ENCODE measurements around the gene GIPR. TPM values are rescaled to one million over a fixed set of nuclear protein-coding genes. Genes with fewer than 3 reads are reported as not detected.

GIPR gene
- total RNA-seq, 1 donor from 2014 or later: 0.69 TPM

GRCh38 chr19:45637890-45638667, 29.9 kb upstream of the GIPR start:
- ATAC-seq (ENCODE audit: low read depth) (no peak), DNase-seq (no peak)
- Mint-ChIP-seq H3K4me1 (peaks cover 31% of the 10 kb centered on the region), H3K27ac (no peak overlapping the region), H3K9me3 (no peaks in the 10 kb centered on the region), H3K36me3 (ENCODE audit: low read depth) (peaks cover 17% of the 10 kb centered on the region), H3K27me3 (no peaks in the 10 kb centered on the region), H3K4me3 (peak overlapping the region; percentile 92)
- ChIA-PET POLR2A (interaction anchor here (1.3 kb wide), 1 partner anchor 39 kb away, joined by 3 read pairs; no protein-coding TSS in a partner anchor), CTCF (no interaction called here)
- intact Hi-C loops (cut with micrococcal nuclease): no loop called here
- TF ChIP-seq CTCF (IDR thresholded peaks at IDR 0.05): no peak

- Mint-ChIP-seq H3K27ac (peak within 1 kb of the TSS; percentile 90), H3K36me3 (ENCODE audit: low read depth) (peaks cover 14% of the 10 kb centered on the region), H3K9me3 (no peaks in the 10 kb centered on the region), H3K4me3 (peak within 1 kb of the TSS; percentile 92), H3K27me3 (no peaks in the 10 kb centered on the region), H3K4me1 (peaks cover 39% of the 10 kb centered on the region)
- ATAC-seq (ENCODE audit: low read depth) (peak; percentile 19), DNase-seq (peak; percentile 67)
- CTCF ChIA-PET: interaction anchor here (1.0 kb wide), 1 partner anchor 42 kb away, joined by 3 read pairs; no protein-coding TSS in a partner anchor
- TF ChIP-seq CTCF (IDR thresholded peaks at IDR 0.05): no peak
- POLR2A ChIA-PET: interaction anchor here (0.5 to 1.3 kb wide), 3 partner anchors 13 to 55 kb away, joined by 3 to 8 read pairs (median 3); no protein-coding TSS in a partner anchor
- intact Hi-C loops (cut with micrococcal nuclease): no loop called here
These were observed 28.9 kb upstream of the GIPR start, which contains the start of gene EML2 for GRCh38 chr19:45638930-45639729. Gene EML2, minus strand, starts transcription at chr19:45639397. Its CDS starts 21 bp downstream, at chr19:45639376.

GRCh38 chr19:45640849-45641273, 27.2 kb upstream of the GIPR start:
- H3K4me3 Mint-ChIP-seq: peak overlapping the region; percentile 86
- H3K27ac Mint-ChIP-seq: peak overlapping the region; percentile 97
- ATAC-seq (ENCODE audit: low read depth) (no peak), DNase-seq (peak; percentile 39)
- no peak for TF ChIP-seq CTCF (IDR thresholded peaks at IDR 0.05)
- intact Hi-C loops (cut with micrococcal nuclease): loop anchor here (1.0 to 10.0 kb wide), 4 partner anchors 51 to 886 kb away; partner anchors contain the start of genes POLR1G, PPP1R13L and QPCTL
- H3K4me1 Mint-ChIP-seq: peaks cover 44% of the 10 kb centered on the region
- H3K27me3 Mint-ChIP-seq: no peaks in the 10 kb centered on the region
- H3K36me3 Mint-ChIP-seq (ENCODE audit: low read depth): peaks cover 14% of the 10 kb centered on the region
- ChIA-PET CTCF (interaction anchor here (0.8 to 4.4 kb wide), 9 partner anchors 9 to 201 kb away, joined by 4 to 32 read pairs (median 6); partner anchors contain the start of gene QPCTL), POLR2A (interaction anchor here (0.7 to 2.9 kb wide), 18 partner anchors 10 to 235 kb away, joined by 3 to 30 read pairs (median 8); partner anchors contain the start of genes FOSB, OPA3, QPCTL and SNRPD2)
- no peaks in the 10 kb centered on the region for H3K9me3 Mint-ChIP-seq

GRCh38 chr19:45641274-45642105, 26.5 kb upstream of the GIPR start:
- DNase-seq (peak; percentile 72), ATAC-seq (ENCODE audit: low read depth) (peak; percentile 47)
- Mint-ChIP-seq H3K27me3 (no peaks in the 10 kb centered on the region), H3K36me3 (ENCODE audit: low read depth) (peaks cover 10% of the 10 kb centered on the region), H3K27ac (peak overlapping the region; percentile 97), H3K4me1 (peaks cover 50% of the 10 kb centered on the region), H3K4me3 (peak overlapping the region; percentile 86), H3K9me3 (no peaks in the 10 kb centered on the region)
- TF ChIP-seq CTCF (IDR thresholded peaks at IDR 0.05): no peak
- POLR2A ChIA-PET: interaction anchor here (0.6 to 2.9 kb wide), 34 partner anchors 8 to 236 kb away, joined by 3 to 30 read pairs (median 6); partner anchors contain the start of genes FOSB, GIPR, OPA3 and QPCTL
- intact Hi-C loops (cut with micrococcal nuclease): loop anchor here (1.0 to 10.0 kb wide), 5 partner anchors 11 to 887 kb away; partner anchors contain the start of genes POLR1G, PPP1R13L and QPCTL
- CTCF ChIA-PET: interaction anchor here (0.7 to 4.4 kb wide), 23 partner anchors 10 to 202 kb away, joined by 3 to 32 read pairs (median 5); partner anchors contain the start of genes OPA3 and QPCTL

All from activated B cell treated with CpG ODN at 0.5 μM for 24 hours (primary cell).